Gastroesophageal sphincter (tissue), 4 donors: Measurements from ENCODE around the gene CNTN5. TPM values are rescaled to one million over a fixed set of nuclear protein-coding genes. Genes with fewer than 3 reads are reported as not detected.

ENCODE experiments used
- ATAC-seq: fragments of 150-250 bp; one replicate; pipeline ENCODE4 v1.9.1; 2016; ENCODE audit warnings: mild to moderate bottlenecking, moderate library complexity
- H3K27ac ChIP-seq, 4 donors: fragments of 200-600 bp; sonication (generic) in 3 of 4; 1 replicate in 3 of 4; 2 replicates in 1 of 4; pipeline ENCODE4 v1.5.1; 2016 to 2019
- H3K27me3 ChIP-seq: fragments of 200-600 bp; sonication (generic); one replicate; pipeline ENCODE4 v1.5.1; 2019
- H3K36me3 ChIP-seq, 2 donors: fragments of 200-600 bp; sonication (generic); one replicate each; pipeline ENCODE4 v1.5.1; 2019; ENCODE audit warnings: control low read depth in 1 of 2
- H3K4me1 ChIP-seq, 3 donors: fragments of 200-600 bp; sonication (generic); 1 replicate in 2 of 3; 2 replicates in 1 of 3; pipeline ENCODE4 v1.5.1; 2016 to 2019; ENCODE audit warnings: control low read depth in 2 of 3
- H3K4me3 ChIP-seq, 2 donors: fragments of 200-600 bp; sonication (generic); one replicate each; pipeline ENCODE4 v1.5.1; 2019; ENCODE audit warnings: mild to moderate bottlenecking in 1 of 2, moderate library complexity in 1 of 2
- H3K9me3 ChIP-seq, 3 donors: fragments of 200-600 bp; sonication (generic); one replicate each; pipeline ENCODE4 v1.5.1; 2017 to 2019; ENCODE audit warnings: control low read depth in 2 of 3
- EP300 ChIP-seq: sonication (generic); formaldehyde crosslinking; IDR thresholded peaks from one replicate; pipeline ENCODE4 v1.6.1; 2017; ENCODE audit warnings: antibody characterized with exemption, mild to moderate bottlenecking
- POLR2A ChIP-seq, 2 donors: fragments of 450-650 bp; IDR thresholded peaks; one replicate each; pipeline ENCODE4 v1.6.1; 2017; ENCODE audit warnings: antibody characterized with exemption in 2 of 2, mild to moderate bottlenecking in 2 of 2, moderate library complexity in 1 of 2
- POLR2AphosphoS5 ChIP-seq: sonication (generic); formaldehyde crosslinking; IDR thresholded peaks from one replicate; pipeline ENCODE4 v1.6.1; 2017; ENCODE audit warnings: antibody characterized with exemption
- WGBS, 2 donors: methylation state at CpG; one replicate each; pipeline ENCODE4 v1.1.5; 2018; ENCODE audit warnings: low coverage in 1 of 2; 5-methylcytosine and 5-hydroxymethylcytosine counted together
- total RNA-seq, 4 donors: library from RNA; depleted of rRNA; stranded (reverse); fragments of >200 nt; gene quantifications; one replicate each; pipeline ENCODE4 v1.1.0, GENCODE V29; 2016
- TF ChIP-seq, protein P1 (sequence below), 4 experiments: fragments of 200-600 bp in 2 of 4; fragments of 450-650 bp in 2 of 4; sonication (generic) in 1 of 4; IDR thresholded peaks; one replicate each; pipeline ENCODE4 v1.5.1; 2017 to 2019; ENCODE audit warnings: antibody characterized with exemption in 4 of 4, mild to moderate bottlenecking in 2 of 4, moderate library complexity in 2 of 4

CNTN5 gene
- total RNA-seq, 4 donors from 2014 or later = 0.16 TPM; not detected in 3

DNA sequence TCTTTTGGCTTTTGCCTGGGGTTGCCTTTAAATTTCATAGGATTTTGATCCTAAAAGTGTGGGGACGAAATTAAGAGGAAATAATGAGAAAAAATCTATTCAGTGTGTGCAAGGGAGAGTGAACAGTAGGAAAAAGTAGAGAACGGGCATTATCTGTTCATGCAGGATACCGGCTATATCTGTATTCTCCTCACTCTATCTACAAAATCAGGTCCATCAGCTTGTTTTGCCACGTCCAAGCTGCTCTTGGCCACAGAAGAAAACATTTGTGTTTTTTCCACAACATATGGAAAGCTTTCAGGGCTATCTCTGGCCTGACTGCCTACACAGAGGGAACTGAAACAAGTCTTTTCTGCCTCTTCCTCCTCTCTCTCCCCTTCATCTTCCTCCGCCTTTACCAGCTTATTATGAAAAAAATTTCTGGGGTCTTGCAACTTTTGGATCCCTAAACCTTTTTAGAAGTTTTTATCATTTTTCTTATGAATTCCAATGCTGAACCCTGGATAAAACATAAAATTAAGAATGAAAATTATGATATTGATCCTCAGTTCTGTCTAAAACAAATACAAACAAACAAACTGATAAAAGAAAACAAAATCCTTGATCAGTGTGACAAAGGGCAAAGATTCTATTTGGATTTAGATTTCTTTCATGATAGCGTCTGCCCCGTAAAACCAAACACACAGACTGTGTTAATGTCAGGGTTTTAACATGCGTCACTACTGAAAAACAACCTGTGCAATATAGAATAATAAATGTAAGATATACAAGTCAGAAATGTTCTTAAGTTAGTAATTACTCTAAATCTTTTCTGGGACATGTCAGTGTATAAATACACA lies 219.7 kb downstream of the CNTN5 start:
- Histone ChIP-seq H3K4me1 (no peaks in the 10 kb centered on the region), H3K9me3 (no peaks in the 10 kb centered on the region), H3K27me3 (no peaks in the 10 kb centered on the region), H3K27ac (no peak overlapping the region), H3K36me3 (no peaks in the 10 kb centered on the region), H3K4me3 (no peak overlapping the region)
- ATAC-seq = no peak
- WGBS, 2 donors = 67 to 75% methylated on average over 8 of the region's 8 CpGs
- TF ChIP-seq EP300 (no peak), POLR2AphosphoS5 (no peak), POLR2A (IDR thresholded peaks at IDR 0.05) (no peak)
- TF ChIP-seq, protein P1, sequence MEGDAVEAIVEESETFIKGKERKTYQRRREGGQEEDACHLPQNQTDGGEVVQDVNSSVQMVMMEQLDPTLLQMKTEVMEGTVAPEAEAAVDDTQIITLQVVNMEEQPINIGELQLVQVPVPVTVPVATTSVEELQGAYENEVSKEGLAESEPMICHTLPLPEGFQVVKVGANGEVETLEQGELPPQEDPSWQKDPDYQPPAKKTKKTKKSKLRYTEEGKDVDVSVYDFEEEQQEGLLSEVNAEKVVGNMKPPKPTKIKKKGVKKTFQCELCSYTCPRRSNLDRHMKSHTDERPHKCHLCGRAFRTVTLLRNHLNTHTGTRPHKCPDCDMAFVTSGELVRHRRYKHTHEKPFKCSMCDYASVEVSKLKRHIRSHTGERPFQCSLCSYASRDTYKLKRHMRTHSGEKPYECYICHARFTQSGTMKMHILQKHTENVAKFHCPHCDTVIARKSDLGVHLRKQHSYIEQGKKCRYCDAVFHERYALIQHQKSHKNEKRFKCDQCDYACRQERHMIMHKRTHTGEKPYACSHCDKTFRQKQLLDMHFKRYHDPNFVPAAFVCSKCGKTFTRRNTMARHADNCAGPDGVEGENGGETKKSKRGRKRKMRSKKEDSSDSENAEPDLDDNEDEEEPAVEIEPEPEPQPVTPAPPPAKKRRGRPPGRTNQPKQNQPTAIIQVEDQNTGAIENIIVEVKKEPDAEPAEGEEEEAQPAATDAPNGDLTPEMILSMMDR (IDR thresholded peaks at IDR 0.05) = no peak

DNA sequence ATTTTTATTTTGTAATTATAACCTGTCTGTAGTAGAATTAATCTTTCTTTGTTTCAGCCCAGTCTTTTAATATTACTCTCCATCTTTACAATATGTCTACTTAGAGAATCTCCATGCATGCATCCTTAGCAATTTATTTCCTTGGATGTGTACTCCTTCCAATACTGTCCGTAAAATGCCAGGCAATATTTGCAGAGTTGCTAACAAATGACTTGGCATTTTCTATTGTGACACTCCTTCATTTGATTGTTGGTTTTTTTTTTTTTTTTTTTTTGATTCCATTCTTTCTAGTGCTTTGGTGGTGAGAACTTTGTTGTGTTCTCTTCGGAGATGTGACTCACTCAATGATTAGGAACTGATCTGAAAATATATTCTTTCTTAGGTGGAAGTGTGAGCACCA lies 220.3 kb downstream of the CNTN5 start:
- TF ChIP-seq, protein P1 (IDR thresholded peaks at IDR 0.05) = no peak
- TF ChIP-seq POLR2AphosphoS5 = no peak
- no peak for TF ChIP-seq POLR2A (IDR thresholded peaks at IDR 0.05)
- TF ChIP-seq EP300 = no peak
- Histone ChIP-seq H3K27ac (no peak overlapping the region), H3K9me3 (no peaks in the 10 kb centered on the region), H3K4me3 (no peak overlapping the region), H3K27me3 (no peaks in the 10 kb centered on the region), H3K4me1 (no peaks in the 10 kb centered on the region), H3K36me3 (no peaks in the 10 kb centered on the region)
- 77 to 90% methylated on average over 1 to 2 of the region's 2 CpGs for WGBS, 2 donors
- no peak for ATAC-seq

DNA sequence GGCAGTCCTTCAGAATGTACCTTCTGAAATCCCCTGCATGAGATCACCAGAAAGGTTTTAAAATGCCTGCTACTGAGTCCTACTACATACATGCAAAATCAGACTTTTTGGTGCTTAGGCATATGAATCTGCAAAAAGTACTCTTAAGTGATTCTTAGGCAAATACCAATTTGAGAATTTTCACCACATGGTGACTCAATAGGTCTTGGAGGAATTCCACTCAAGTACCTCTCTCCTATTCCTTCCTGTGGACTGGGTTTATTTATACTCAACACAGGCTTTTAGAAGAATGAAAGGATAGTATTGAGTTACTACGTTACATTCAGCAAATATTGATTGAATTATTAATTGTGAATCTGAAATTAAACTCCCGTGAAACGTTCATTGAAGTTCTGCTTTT lies 223.9 kb downstream of the CNTN5 start:
- Histone ChIP-seq H3K9me3 (no peaks in the 10 kb centered on the region), H3K4me3 (no peak overlapping the region), H3K27me3 (no peaks in the 10 kb centered on the region), H3K4me1 (no peaks in the 10 kb centered on the region), H3K27ac (no peak overlapping the region), H3K36me3 (no peaks in the 10 kb centered on the region)
- TF ChIP-seq POLR2A (IDR thresholded peaks at IDR 0.05) (no peak), EP300 (no peak), POLR2AphosphoS5 (no peak)
- TF ChIP-seq, protein P1 (IDR thresholded peaks at IDR 0.05) = no peak
- 72 to 89% methylated on average over 3 of the region's 3 CpGs for WGBS, 2 donors
- ATAC-seq = no peak

DNA sequence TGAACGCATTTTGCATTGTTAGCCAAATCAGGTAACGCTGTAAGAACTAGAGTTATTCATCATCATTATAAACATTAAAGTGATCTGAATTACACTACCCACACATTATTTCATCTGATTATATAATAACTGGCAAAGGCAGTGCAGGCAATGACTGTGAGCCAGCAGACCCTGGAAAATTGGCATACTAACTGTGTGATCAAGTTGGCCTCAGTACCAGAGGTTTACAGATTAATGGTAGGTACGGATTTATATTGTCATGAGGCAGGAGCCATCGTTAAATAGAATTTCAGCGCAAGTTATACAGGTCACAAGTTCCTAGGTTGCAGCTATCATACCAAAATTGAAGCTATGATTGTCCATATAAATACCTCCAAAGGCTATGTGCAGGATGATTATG lies 225.4 kb downstream of the CNTN5 start:
- H3K4me1 ChIP-seq = no peaks in the 10 kb centered on the region
- no peak for ATAC-seq
- no peaks in the 10 kb centered on the region for H3K36me3 ChIP-seq
- no peak overlapping the region for H3K4me3 ChIP-seq
- TF ChIP-seq, protein P1 (IDR thresholded peaks at IDR 0.05) = no peak
- TF ChIP-seq POLR2AphosphoS5 (no peak), POLR2A (IDR thresholded peaks at IDR 0.05) (no peak), EP300 (no peak)
- 67 to 83% methylated on average over 5 of the region's 5 CpGs for WGBS, 2 donors
- H3K9me3 ChIP-seq = no peaks in the 10 kb centered on the region
- no peaks in the 10 kb centered on the region for H3K27me3 ChIP-seq
- no peak overlapping the region for H3K27ac ChIP-seq

DNA sequence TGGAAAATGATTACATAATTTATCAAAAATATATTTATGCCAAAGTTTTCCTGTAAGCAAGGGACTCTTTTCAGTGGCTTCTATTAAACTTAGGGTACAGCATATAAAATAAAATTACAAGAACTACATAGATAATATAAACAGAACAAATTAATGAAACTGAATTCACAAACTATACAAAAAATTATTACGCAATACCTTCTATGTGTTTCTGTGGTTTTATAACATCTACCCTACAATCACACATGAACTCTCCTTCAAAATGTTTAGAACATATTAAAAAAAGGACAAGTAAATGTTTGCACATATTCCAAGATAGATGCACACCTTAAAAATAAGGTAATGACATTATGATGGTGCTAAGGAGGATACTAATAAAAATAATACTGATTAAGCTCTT lies 235.9 kb downstream of the CNTN5 start:
- no peak for ATAC-seq
- TF ChIP-seq POLR2AphosphoS5 (no peak), POLR2A (IDR thresholded peaks at IDR 0.05) (no peak), EP300 (no peak)
- TF ChIP-seq, protein P1 (IDR thresholded peaks at IDR 0.05) = no peak
- WGBS, 2 donors = 89 to 100% methylated on average over 1 of the region's 1 CpG
- H3K36me3 ChIP-seq = no peaks in the 10 kb centered on the region
- H3K27ac ChIP-seq = no peak overlapping the region
- no peaks in the 10 kb centered on the region for H3K27me3 ChIP-seq
- no peak overlapping the region for H3K4me3 ChIP-seq
- no peaks in the 10 kb centered on the region for H3K4me1 ChIP-seq
- no peaks in the 10 kb centered on the region for H3K9me3 ChIP-seq
